K562 (cell line): ENCODE measurements around the gene HMBS. TPM values are rescaled to one million over a fixed set of nuclear protein-coding genes. Genes with fewer than 3 reads are reported as not detected.

Experiments
- ATAC-seq: fragments of 200-7000 bp; cut with Tn5 transposase; 3 replicates; pipeline ENCODE4 v1.9.1; 2020; ENCODE audit warnings: moderate library complexity
- BruUV-seq: library from RNA; stranded (reverse); fragments of 400-500 nt; replicated peaks from 2 replicates; lab custom pipeline; 2021; lab: Mats Ljungman, UMichigan
- CTCF ChIA-PET: fragments of 300-600 bp; formaldehyde crosslinking; extraction: SDS; loops from one replicate; lab custom pipeline; 2021; ENCODE audit warnings: low intra/inter-chr PET ratio; lab: Yijun Ruan, JAX
- POLR2A ChIA-PET: fragments of 300-600, 350-650 bp; sonication (Branson Sonifier 250); formaldehyde crosslinking; extraction: SDS; loops from one replicate; lab custom pipeline; 2021; ENCODE audit warnings: antibody characterized with exemption, inconsistent platforms; lab: Yijun Ruan, JAX
- DNase-seq, 4 experiments: peaks; one replicate each; pipeline versions ENCODE4 v3.0.0 to v3.0.0-alpha.2; 2011 to 2018; ENCODE audit warnings: low spot score in 3 of 4, mixed read lengths in 3 of 4; ENCODE audit errors: extremely low read depth in 1 of 4
- FAIRE-seq: peaks from 2 replicates; lab custom pipeline; 2011; peaks lifted over from hg19 to GRCh38; lab: Jason Lieb, UNC
- H2AFZ ChIP-seq: 2 replicates; pipeline ENCODE4 v1.6.0; 2011; ENCODE audit warnings: low read depth, low read length, control low read depth, inconsistent platforms
- H3K27ac ChIP-seq: fragments of 200-600 bp; 3 replicates; pipeline ENCODE4 v1.8.0; 2011; ENCODE audit warnings: low read depth, mild to moderate bottlenecking, control low read depth, inconsistent platforms, low read length, moderate library complexity, mixed read lengths; ENCODE audit errors: extremely low read depth
- H3K27me3 ChIP-seq, 2 experiments: fragments of 300-600 bp in 1 of 2; 2 replicates in 1 of 2; 3 replicates in 1 of 2; pipeline versions ENCODE4 v1.6.0 to v1.8.0; 2011; ENCODE audit warnings: inconsistent platforms in 2 of 2, low read length in 2 of 2, mild to moderate bottlenecking in 1 of 2, mixed read lengths in 1 of 2, moderate library complexity in 1 of 2; ENCODE audit not compliant: control insufficient read depth in 2 of 2, insufficient read depth in 2 of 2
- H3K36me3 ChIP-seq: fragments of 300-600 bp; 3 replicates; pipeline ENCODE4 v1.8.0; 2011; ENCODE audit warnings: mild to moderate bottlenecking, low read length, inconsistent platforms; ENCODE audit not compliant: control insufficient read depth, insufficient read depth
- H3K4me1 ChIP-seq, 2 experiments: fragments of 200-600 bp in 1 of 2; replicated peaks in 1 of 2; 2 replicates in 1 of 2; 3 replicates in 1 of 2; pipeline versions ENCODE4 v1.5.1 to v1.8.0; 2011; ENCODE audit warnings: inconsistent platforms in 2 of 2, low read length in 2 of 2, mild to moderate bottlenecking in 1 of 2, mixed read lengths in 1 of 2, moderate library complexity in 1 of 2; ENCODE audit not compliant: control insufficient read depth in 2 of 2, insufficient read depth in 2 of 2
- H3K4me2 ChIP-seq: 2 replicates; pipeline ENCODE4 v1.6.1; 2011; ENCODE audit warnings: low read length, control low read depth, inconsistent platforms, mixed read lengths; ENCODE audit not compliant: insufficient read depth
- H3K4me3 ChIP-seq: fragments of 200-600 bp; sonication (generic), shearing (Covaris generic); 2 replicates; pipeline ENCODE4 v1.5.1; 2016; ENCODE audit warnings: control low read depth, inconsistent platforms
- H3K79me2 ChIP-seq: fragments of 200-600 bp; 3 replicates; pipeline ENCODE4 v1.8.0; 2011; ENCODE audit warnings: low read length, inconsistent platforms; ENCODE audit not compliant: control insufficient read depth, insufficient read depth
- H3K9ac ChIP-seq, 2 experiments: 2 replicates each; pipeline versions ENCODE4 v1.6.0 to v1.6.1; 2011; ENCODE audit warnings: low read depth in 2 of 2, low read length in 2 of 2, control low read depth in 1 of 2, inconsistent platforms in 1 of 2, mild to moderate bottlenecking in 1 of 2, mixed read lengths in 1 of 2; ENCODE audit not compliant: insufficient read depth in 1 of 2
- H3K9me1 ChIP-seq: one replicate; pipeline ENCODE4 v1.6.0; 2011; ENCODE audit warnings: inconsistent platforms, mild to moderate bottlenecking, low read length, moderate library complexity; ENCODE audit not compliant: control insufficient read depth, insufficient read depth
- H3K9me3 ChIP-seq: replicated peaks from 2 replicates; pipeline ENCODE4 v1.5.1; 2011; ENCODE audit warnings: low read depth, low read length, inconsistent platforms; ENCODE audit not compliant: control insufficient read depth, insufficient read depth
- H4K20me1 ChIP-seq: replicated peaks from 2 replicates; pipeline ENCODE4 v1.6.1; 2011; ENCODE audit warnings: low read length, inconsistent platforms, mixed read lengths; ENCODE audit not compliant: control insufficient read depth, insufficient read depth
- NRF1 ChIP-seq, 2 experiments: fragments of 450-650 bp; IDR thresholded peaks in 1 of 2; conservative IDR thresholded peaks in 1 of 2; 2 replicates each; pipeline ENCODE4 v1.6.1; 2014; ENCODE audit warnings: mild to moderate bottlenecking in 2 of 2
- POLR2G ChIP-seq: fragments of 200-400 bp; formaldehyde crosslinking; IDR thresholded peaks from 2 replicates; pipeline ENCODE4 v1.6.1; 2017; ENCODE audit warnings: low read depth, mild to moderate bottlenecking, antibody characterized with exemption, low read length, moderate library complexity
- RBFOX2 ChIP-seq: fragments of 200-400 bp; formaldehyde crosslinking; IDR thresholded peaks from 2 replicates; pipeline ENCODE4 v1.6.1; 2017; ENCODE audit warnings: low read depth, mild to moderate bottlenecking, low read length, moderate library complexity
- SMARCB1 ChIP-seq: IDR thresholded peaks from 2 replicates; pipeline ENCODE4 v1.6.1; 2011; ENCODE audit warnings: improper control_type of control experiment, low read depth; ENCODE audit not compliant: insufficient read length
- ZFX ChIP-seq: sonication (generic); formaldehyde crosslinking; IDR thresholded peaks from 2 replicates; pipeline ENCODE4 v1.8.0; 2022; ENCODE audit warnings: mild to moderate bottlenecking, missing genetic modification reagents, moderate library complexity
- ZNF778 ChIP-seq: fragments of 450-650 bp; formaldehyde crosslinking; IDR thresholded peaks from 2 replicates; pipeline ENCODE4 v1.4.0; 2020; ENCODE audit warnings: mild to moderate bottlenecking, moderate library complexity
- WGBS: fragments of 100-300 bp; shearing (Covaris generic); methylation state at CpG from one replicate; pipeline ENCODE4 v1.1.6; 2016; ENCODE audit warnings: low coverage, mixed read lengths; ENCODE audit not compliant: insufficient coverage; ENCODE audit errors: missing lambda C conversion rate; 5-methylcytosine and 5-hydroxymethylcytosine counted together
- in situ Hi-C: fragments of 300-500 bp; cut with MboI; formaldehyde crosslinking; loops from 4 replicates; pipeline ENCODE4 v1.15.0; 2018; ENCODE audit warnings: inconsistent platforms, mixed read lengths
- intact Hi-C: fragments of 100-400 bp; cut with micrococcal nuclease; formaldehyde crosslinking; loops from 2 replicates; pipeline ENCODE4 v1.14.2; 2022
- polyA plus RNA-seq, 8 experiments: library from polyadenylated mRNA; depleted of rRNA in 4 of 8; stranded (reverse) in 5 of 8; unstranded in 3 of 8; fragments of >200 nt; fragmentation: Nextera tagmentation in 2 of 8; fragmentation: Illumina TruSeq in 1 of 8; extraction: Ambion mirVana in 2 of 8; extraction: Trizol in 1 of 8; gene quantifications; 2 replicates each; pipeline versions ENCODE4 v1.2.1 to v1.2.3, GENCODE V29; 2011 to 2014; ENCODE audit warnings: inconsistent platforms in 1 of 8, missing spikeins in 1 of 8
- total RNA-seq, 7 experiments: library from RNA; depleted of rRNA in 6 of 7; stranded (reverse); fragments of >200 nt in 6 of 7; fragmentation: Illumina TruSeq in 2 of 7; extraction: Trizol in 2 of 7; gene quantifications; 2 replicates each; pipeline versions ENCODE4 v1.2.1 to v1.2.3, GENCODE V29; 2011 to 2021; ENCODE audit warnings: low replicate concordance in 1 of 7

The HMBS gene
- total and polyA plus RNA-seq, 9 of the 15 experiments (the other 6 are each of a cell fraction or from before 2014, with no cell fraction given), result 56.9 to 385 (median 286) TPM

- 0 out of 2 replicates have a peak, but pooled peaks cover 3% of the 10 kb centered on the region for H4K20me1 ChIP-seq
- no TSS peak for BruUV-seq
- H3K9me3 ChIP-seq, result no peaks in the 10 kb centered on the region
- 67% methylated on average over 5 of the region's 10 CpGs for WGBS
- in situ Hi-C loops (no loop called here), intact Hi-C loops (no loop called here)
- FAIRE-seq, result no peak
- peaks cover 5% of the 10 kb centered on the region; the same call in 2 of the 3 replicates for H3K79me2 ChIP-seq
- peak overlapping the region; percentile 49 to 80; a peak in 3 of 4 replicates for H3K9ac ChIP-seq
- CTCF ChIA-PET, result no interaction called here
- H3K36me3 ChIP-seq, result peaks cover 72% of the 10 kb centered on the region
- no peaks in the 10 kb centered on the region for H3K9me1 ChIP-seq
- ATAC-seq, result no peak
- peak overlapping the region; percentile 69; the same call in 1 of the 2 replicates for H2AFZ ChIP-seq
- TF ChIP-seq SMARCB1 (no peak), ZFX (peak; percentile 8; the same call in 1 of the 2 replicates), POLR2G (0 out of 2 replicates have a peak, but pooled peaks have one; percentile 3), NRF1 (conservative IDR thresholded peaks at IDR 0.05 in 1 of 2, IDR thresholded peaks at IDR 0.05 in 1 of 2) (peak; percentile 9 to 31; a peak in 1 of 4 replicates), RBFOX2 (peak; percentile 58), ZNF778 (no peak)
- peaks cover 13 to 16% of the 10 kb centered on the region in 2 experiments for H3K4me1 ChIP-seq
- peak overlapping the region; percentile 58; the same call in 2 of the 3 replicates for H3K27ac ChIP-seq
- POLR2A ChIA-PET, result interaction anchor here (0.6 to 1.3 kb wide), 4 partner anchors 10 to 147 kb away, joined by 3 to 4 read pairs (median 3); partner anchors contain the start of gene C2CD2L
- H3K27me3 ChIP-seq, result no peaks in the 10 kb centered on the region
- peak overlapping the region; percentile 50 for H3K4me2 ChIP-seq
- no peak for DNase-seq
- no peak overlapping the region for H3K4me3 ChIP-seq
Measured at GRCh38 chr11:119116235-119116594, 31.5 kb downstream of the HMBS start.
